GM19452 (cell line): ENCODE data around the gene RNF14.

Experiments
- ATAC-seq: cut with Tn5 transposase; IDR thresholded peaks from one replicate; pipeline ENCODE4 v1.9.1; 2021; ENCODE audit not compliant: unreplicated experiment

The RNF14 gene

DNA sequence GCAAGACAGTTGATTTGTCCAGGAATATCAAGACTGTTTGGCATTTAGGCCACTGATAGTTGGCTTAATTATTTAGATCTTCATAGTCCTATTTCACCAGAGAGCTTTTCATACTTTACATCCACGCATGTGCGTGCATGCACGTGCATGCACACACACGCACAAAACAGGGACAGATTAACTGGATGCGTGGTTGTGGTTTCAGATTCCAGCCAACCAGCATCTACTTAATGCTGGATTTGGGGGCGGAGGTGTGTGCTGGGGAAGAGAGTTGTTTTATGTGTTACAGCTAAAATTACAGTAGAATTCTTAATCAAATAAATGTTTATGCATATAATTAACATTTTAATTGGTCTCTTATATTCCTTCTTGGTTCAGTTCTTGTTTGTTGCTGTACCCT is 7.3 kb downstream of the RNF14 start:
- no peak for ATAC-seq

DNA sequence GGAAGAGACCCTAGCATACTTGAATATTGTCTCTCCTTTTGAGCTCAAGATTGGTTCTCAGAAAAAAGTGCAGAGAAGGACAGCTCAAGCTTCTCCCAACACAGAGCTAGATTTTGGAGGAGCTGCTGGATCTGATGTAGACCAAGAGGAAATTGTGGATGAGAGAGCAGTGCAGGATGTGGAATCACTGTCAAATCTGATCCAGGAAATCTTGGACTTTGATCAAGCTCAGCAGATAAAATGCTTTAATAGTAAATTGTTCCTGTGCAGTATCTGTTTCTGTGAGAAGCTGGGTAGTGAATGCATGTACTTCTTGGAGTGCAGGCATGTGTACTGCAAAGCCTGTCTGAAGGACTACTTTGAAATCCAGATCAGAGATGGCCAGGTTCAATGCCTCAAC is 9.5 kb downstream of the RNF14 start:
- ATAC-seq = no peak

DNA sequence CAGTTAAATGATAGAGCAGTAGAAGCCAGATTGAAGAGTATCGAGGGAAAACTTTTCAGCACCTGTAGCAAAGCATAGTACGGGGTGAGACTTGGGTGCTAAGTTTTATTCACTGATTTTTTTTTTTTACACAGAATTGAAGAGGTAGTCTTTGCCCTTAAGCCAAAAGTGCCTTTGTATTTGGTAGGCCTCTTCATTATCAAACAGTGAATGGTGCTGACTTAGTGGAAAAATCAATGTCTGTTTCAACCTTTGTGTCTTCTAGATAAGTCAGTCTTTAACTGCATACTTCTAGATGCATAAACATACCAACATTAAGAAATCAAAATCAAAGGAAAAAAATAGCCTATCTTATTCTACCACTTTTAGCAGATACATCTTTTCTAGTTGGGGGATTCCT is 13.7 kb downstream of the RNF14 start:
- ATAC-seq = no peak

DNA sequence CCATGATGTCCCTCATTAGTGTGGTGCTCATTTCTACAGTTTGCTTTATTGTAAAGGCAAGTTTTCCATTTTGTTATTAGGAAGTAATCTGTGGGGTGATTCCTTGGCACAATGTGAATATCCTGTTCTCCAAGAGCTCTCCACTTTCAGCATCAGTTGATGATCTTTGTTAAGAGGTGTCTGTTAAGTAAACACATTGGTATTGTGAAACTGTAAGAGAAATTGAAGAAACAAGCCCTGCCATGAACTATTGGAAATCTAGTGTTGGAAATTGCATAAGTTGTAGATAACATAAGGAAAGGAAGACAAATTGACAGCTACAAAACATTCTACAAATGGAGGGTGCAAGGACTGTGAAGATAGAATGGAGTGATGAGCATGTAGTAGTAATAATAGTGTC is 17.2 kb downstream of the RNF14 start:
- no peak for ATAC-seq

DNA sequence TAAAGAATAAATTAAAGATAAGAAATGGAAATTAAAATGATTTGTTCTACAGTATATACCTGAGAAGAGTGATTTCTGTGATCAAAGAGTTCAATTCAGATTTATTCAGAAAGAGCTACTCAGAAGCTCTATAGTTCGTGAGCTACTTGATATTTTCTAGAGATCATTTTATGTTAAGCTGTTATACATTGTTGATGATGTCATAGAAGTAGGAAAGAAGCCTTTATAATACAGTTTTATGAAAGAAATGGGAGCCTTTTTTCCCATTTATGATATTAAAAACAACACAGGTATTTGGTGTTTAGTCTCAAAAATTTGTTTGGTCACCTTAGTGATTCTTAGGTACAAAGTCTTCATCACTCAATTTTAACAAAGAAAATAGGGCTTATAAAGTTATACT is 20.8 kb downstream of the RNF14 start:
- no peak for ATAC-seq

DNA sequence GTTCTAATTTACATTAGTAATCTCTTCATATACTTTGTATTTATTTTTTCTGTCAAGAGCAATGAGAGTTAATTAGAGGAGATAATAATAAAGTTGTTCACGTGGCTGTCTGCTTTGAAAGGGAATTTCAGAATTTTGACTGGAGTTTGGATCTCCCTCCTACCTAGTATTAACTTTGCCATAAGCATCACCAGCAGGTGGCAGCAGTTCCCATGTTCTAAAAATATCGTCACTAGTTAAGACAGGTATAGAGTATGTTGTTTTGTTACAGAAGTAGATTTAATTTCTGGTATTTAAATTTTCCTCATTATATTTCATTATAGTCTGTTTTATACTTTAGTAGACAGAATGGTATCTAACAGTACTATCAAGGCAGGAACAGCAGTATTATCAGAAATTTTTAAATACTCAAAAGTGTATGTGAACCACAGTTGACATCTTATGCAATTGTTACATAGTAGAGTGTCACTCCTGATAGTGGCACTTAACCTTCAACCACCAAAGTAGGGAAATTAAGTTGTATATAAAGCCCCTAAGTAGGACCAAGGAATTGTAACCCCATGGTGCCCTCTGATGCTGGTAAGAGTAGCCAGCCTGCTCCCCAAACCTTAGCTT is 23.6 kb downstream of the RNF14 start:
- ATAC-seq = peak; percentile 61

DNA sequence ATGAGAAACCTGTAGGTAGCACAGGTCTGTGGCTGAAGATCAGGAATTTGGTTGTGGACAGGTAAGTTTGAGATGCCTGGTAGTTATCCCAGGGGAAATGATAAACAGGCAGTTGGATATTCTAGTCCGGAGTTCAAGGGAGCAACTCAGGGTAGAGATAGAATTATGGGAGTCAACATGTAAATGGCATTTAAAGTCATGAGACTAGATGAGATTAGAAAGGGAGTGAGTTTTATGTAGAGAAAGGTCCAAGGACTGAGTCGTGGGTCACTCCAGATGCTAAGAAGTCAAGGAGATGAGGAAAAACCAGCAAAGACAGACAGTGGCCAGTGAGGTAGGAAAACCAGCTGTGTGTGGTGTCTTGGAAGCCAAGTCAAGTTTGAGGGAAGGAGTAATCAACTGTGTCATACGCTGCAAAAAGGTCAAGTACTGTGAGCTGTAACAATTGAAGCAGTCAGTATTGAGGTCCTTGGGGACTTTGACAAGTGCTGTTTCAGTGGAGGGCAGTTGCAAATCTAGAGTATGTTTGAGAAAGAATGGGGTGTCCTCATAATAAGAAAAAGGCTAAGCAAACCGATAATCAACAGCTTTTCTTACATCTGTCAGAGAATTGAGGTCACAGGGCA is 25.7 kb downstream of the RNF14 start:
- no peak for ATAC-seq

DNA sequence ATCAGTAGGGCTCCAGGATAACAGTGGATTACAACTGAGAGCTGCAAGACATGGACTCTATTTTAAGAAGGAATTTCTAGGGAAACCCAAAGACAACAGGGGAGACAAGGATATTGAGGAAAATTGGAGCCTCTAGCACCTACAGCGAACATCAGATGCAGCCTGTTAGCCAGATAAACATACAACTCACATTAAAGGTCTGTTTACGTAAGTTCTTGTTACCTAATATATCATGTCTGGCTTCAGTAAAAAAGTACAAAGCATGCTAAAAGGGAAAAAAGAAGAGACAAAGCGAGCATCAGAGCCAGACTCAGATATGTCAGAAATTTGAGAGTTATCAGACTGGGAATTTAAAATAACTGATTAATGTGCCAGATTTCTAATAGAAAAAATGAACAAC is 26.8 kb downstream of the RNF14 start:
- ATAC-seq = no peak

DNA sequence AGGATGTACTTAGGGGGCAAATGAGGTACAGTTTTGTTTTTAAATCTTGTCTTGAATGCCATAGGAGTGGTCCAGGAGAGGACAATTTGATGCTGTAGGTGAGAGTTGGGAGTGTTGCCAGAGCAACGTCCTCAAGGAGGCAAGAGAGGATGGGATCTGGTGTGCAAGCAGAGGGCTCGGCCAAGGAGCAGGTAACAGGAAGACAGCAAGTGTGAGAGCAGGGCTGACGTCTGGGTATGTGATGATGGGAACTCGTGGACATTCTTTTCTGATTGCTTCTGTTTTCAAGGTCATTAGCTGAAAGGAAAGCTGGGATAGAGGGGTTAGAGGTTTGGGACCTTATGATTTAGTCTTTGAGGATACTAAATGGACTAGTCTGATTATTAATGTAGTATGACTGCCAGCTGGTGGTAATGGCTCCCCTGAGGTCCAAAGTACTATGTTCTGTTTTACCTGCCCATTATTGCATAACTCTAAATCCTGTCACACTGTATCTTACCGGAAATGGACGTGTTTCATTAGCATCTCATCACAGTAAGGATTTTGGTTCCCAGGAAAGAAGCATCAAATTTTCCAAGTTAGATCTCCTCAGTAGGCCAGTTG is 28.6 kb downstream of the RNF14 start:
- no peak for ATAC-seq

DNA sequence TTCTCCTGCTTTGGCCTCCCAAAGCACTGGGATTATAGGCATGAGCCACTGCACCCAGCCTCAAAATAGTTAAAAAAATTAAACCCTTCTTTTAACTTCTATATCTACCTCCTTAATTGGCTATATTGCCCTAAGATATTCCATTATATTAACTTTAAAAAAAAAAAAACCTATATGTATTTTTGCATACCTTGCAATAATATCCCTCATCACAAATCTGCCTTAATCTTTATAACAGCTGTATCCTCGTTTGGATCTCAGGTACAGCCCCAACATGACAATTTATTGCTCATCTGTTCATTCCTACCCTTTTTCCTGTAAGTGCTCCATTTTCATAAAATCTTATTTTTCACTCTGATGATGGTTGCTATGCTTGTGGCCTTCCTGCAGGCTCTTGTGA is 31.3 kb downstream of the RNF14 start:
- ATAC-seq = no peak

DNA sequence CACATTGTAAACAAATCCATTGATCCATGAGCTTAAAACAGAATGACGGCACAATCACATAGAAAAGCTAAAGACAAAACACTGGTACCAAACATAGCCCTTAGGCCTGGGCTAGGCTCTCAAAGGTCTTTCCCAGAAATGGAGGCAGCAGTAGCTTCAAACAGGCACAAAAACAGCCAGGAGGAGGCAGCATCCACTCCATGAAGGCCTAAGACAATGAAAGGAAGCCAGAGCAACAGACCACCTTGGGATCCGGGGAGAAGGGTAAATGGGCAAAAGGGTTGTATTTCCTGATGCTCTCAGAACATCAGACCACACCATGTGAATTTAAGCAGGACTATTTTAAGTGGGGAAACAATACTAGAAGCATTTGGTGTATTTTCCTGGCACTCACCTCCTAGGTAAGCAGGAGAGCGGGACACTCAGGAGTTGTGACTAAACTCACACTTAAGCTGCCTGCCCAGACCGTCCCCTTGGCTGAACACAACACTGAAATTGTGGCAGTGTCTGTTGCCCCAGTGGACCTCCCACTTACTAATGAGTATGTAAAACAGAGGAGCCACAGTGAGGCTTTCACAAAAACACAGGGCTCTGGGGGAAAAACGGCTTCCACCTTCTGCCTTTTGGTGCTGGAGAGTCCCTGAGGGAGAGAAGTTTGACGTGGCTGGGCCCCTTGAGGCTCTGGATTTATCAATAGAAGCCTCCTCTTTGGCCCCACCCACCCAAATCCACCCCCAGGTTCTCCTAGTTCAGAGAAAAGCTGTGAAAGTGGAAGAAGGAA is 32.0 kb downstream of the RNF14 start:
- ATAC-seq = no peak

DNA sequence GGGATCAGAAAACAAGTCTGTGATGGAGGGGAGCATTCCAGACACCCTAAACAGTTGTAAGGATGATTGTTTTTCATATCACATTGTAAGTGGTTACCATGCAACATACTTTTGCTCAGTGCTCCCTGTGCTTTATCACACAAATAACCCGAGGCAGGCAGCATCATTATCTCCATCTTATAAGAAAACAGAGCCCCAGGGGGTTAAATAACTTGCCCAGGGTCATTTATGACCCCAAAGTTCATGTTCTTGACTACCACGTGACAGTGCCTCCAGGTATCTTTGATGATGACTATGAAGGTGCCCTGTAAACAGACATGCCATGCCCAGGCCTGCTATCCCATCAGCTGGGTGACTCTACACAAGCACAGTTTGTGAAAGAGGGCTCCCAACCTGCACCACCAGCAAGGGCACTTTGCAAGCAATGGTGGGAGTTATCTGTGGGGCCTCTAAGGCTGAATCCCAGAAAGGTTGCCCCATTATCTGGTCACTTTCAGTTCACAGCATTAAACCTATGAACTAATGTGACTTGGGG is 34.4 kb downstream of the RNF14 start:
- no peak for ATAC-seq

DNA sequence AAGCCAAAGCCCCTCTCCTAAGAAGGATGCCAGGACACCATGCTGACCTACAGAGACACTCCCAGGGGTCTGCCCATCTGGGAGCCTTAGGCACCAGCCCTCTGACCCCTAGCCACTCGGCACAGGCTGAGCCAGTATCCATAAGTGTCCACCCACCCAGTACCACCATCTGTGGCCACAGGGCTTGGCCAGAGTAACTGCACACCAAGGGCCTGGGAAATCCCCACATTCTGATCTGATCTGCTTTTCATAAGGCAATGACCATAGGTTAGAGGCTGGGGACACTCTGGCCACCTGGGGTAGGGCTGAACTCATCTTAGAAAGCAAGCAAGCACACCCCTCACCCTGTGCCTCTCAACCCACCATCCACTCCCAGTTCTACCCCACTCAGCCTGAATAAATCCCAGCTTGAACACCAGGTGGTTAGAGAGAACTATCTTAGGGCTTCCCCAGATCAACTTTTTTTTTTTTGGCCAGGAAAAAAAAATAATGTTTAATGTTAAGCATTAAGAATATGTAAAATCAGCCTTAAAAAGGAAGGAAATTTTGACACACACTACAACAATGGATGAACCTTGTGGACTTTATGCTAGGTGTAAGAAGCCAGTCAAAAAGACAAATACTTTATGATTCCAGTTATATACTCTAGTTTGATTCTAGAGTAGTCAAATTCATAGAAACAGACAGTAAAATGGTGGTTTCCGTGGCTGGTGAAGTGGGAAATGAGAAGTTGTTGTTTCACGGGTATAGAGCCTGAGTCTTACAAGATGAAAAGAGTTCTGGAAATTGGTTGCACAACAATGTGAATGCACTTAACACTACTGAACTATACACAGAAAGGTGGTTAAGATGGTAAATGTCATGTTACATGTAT is 37.7 kb downstream of the RNF14 start:
- ATAC-seq = peak; percentile 62

DNA sequence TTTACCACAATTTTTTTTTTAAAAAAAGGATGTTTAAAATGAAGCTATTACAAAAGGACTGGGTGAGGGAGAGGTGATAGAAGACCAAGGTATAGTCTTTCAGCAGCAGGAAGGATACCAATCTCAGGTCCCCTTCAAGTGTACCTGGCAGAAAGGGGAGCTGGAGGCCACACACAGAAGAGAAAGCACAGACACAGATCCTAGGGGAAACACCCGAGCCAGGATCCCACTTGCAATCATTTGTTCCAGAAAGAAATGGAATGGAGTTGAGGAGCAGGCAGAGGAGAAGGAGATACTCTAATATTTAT is 38.3 kb downstream of the RNF14 start:
- ATAC-seq = no peak

DNA sequence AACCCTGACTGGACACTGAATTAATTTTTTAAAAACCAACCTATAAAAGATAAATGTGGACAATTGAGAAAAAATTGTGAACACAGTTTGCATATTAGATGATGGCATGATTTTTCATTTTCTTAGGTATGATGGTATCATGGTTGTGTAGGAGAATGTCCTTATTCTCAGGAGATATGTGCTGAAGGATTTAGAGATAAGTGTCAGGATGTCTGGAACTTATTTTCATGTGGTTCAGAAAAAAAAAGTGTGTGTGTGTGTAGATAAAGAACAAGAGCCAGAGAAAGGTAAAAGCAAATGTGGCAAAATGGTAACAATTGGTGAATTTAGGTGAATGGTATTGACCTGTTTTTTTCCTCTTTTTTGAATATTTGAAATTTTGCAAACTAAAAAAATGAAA is 39.9 kb downstream of the RNF14 start:
- ATAC-seq = no peak

DNA sequence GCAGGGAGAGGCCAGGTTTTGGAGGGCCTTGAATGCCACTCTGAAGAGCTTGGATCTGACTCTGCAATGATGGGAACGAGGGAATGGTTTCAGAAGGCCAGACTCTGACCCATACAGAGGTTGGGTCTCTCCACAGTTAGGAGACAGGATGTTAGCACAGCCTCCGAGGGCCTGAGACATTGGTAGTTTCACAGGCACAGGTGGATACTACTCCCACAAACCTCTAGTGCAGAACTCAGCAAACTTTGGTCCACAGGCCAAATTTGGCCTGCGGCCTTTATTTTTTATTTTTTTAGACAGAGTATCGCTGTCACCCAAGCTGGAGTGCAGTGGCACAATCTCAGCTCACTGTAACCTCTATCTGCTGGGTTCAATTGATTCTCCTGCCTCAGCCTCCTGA is 41.0 kb downstream of the RNF14 start:
- ATAC-seq = no peak

DNA sequence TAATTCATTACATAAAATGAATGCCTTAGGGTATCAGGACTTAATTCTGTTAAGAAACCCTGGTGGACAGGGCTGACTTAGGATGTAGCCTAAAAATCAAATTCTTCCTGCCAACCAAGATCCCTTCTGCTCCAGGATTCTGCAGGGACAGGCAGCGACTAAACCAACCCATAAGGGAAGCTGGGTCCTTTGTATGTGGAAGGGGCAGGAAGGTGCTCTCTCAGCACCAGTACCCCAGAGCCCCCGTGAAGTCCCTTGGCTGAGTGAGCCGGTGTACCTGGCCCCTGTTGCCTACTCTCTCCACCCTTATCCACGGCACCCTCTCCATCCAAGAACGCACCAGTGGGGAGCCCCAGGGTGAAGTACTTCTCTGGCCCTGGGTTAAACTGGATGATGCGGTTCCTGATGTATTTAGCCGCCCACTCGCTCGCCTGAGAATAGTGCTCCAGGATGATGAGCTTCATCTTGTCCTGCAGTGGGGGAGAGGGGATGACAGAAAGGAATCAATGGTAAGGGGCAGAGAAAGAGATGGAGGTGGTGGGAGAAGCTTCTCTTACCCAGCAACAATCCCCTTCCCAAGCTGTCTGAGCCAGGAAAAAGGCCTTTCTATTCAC is 42.8 kb downstream of the RNF14 start:
- ATAC-seq = no peak

DNA sequence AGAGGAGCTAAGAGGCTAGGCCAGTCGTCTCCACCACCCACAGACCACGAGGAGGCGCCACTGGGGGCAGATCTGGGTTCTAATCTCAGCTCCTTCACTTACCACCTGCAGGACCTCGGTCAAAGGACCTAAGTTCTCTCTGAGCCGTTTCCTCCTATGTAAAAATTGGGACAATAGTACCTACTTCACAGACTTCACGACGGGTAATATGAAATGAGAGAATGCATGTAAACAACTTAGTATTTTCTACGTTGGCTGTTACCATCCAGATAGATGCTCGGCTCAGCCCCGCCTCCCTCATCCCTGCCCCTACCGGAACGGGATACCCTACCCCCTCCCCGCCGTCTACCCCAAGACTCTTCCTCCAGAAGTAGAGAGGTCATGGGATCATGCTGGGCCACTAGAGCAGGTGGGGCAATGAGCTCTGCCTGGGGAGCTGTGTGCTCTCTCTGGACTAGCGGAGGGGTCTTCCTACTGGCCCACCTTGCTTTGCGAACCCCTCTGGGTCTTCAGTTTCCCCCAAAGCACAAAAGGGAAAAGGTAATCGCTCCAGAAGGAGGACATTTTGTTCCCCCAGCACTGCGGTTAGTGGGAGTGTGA is 43.4 kb downstream of the RNF14 start:
- ATAC-seq = no peak

DNA sequence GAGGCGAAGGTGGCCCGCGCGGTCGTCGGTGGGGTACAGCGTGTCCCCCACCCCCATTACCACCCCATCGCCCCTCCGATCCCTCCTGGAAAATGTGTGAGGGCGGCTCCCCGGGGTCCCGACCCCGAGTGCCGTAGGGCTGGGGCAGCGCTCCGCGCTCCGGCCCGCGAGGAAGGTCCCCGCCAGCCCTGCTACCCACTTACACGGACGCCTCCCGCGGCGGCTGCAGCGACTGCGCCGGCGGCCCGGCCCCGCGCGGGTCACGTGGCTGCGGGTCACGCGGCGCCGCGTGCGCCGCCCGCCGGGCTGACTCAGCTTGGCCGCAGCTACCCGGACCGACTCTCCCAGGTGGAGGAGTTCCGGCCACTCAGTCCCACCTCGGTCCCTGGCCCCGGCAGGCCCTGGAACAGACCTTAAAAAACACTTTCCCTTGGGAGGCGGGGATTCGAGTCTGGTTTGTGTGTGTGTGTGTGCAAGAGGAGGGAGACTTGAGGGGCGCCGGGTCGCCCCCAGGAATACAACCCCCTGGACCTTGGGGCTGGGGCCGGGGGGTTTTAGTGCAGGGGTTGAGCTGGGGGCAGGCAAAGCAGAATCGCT is 44.0 kb downstream of the RNF14 start, which contains the start of gene GNPDA1:
Gene GNPDA1, minus strand, starts transcription at position 236 of the 597 bp plus-strand sequence. CDS start 992 bp downstream, outside the sequence.
- peak; percentile 54 for ATAC-seq
